SK-N-MC (cell line): ENCODE measurements around the gene RHCE.
"Not testable (repeated sequence)": the region's sequence is repeated elsewhere in the genome, so short reads cannot be mapped to it uniquely, and the experiment has no call there.

ENCODE experiments used
- DNase-seq: peaks from one replicate; pipeline ENCODE4 v3.0.0-alpha.2; 2011; ENCODE audit warnings: low read depth, low spot score
- H3K27ac ChIP-seq: fragments of 200-600 bp; sonication (generic); 2 replicates; pipeline ENCODE4 v1.5.1; 2016; ENCODE audit warnings: mixed run types
- H3K36me3 ChIP-seq: fragments of 200-600 bp; sonication (generic); 2 replicates; pipeline ENCODE4 v1.6.1; 2017; ENCODE audit warnings: antibody characterized with exemption, low read length, mixed read lengths; ENCODE audit not compliant: insufficient read depth
- H3K4me3 ChIP-seq: fragments of 200-600 bp; sonication (generic); 2 replicates; pipeline ENCODE4 v1.5.1; 2016
- H3K9ac ChIP-seq: fragments of 200-600 bp; sonication (generic); 2 replicates; pipeline ENCODE4 v1.8.0; 2017; ENCODE audit warnings: mixed run types, mixed read lengths; ENCODE audit not compliant: insufficient read length
- H3K9me3 ChIP-seq: fragments of 200-600 bp; sonication (generic); 2 replicates; pipeline ENCODE4 v1.6.1; 2017; ENCODE audit warnings: low read depth, mild to moderate bottlenecking, antibody characterized with exemption, low read length, moderate library complexity, mixed read lengths

RHCE gene

DNA sequence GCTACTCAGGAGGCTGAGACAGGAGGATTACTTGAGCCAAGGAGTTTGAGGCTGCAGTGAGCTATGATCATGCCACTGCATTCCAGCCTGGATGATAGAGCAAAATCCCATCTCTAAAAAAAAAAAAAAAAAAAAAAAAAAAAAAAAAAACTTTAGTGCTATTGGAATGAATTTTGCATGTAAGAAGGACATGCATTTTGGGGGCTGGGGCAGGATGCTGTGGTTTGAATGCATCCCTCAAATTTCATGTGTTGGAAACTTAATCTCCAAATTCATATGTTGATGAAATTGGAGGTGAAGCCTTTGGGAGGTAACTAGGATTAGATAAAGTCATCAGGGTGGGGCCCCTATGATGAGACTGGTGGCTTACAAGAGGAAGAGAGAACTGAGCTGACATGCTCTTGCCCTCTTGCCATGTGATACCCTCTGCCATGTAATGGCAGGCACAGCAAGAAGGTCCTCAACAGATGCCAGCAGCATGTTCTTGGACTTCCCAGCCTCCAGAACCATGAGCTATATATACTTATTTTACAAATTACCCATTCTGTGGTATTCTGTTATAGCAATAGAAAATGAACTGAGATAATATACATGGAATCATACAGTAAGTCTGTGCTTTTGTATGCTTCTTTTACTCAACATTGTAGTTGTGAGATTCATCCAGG is 107.7 kb downstream of the RHCE start:
- DNase-seq, H3K4me3 ChIP-seq: not testable (repeated sequence)

More for the DNA sequence above, 107.7 kb downstream of the RHCE start:
- H3K9me3 ChIP-seq, H3K27ac ChIP-seq, H3K9ac ChIP-seq, H3K36me3 ChIP-seq: not testable (repeated sequence)
